Mammary epithelial cell (primary cell): Measurements from ENCODE around the gene TMEM94.

Source experiments
- EZH2 ChIP-seq: IDR thresholded peaks from 2 replicates; pipeline ENCODE4 v1.6.1; 2012; ENCODE audit warnings: low read length, inconsistent platforms, borderline replicate concordance
- TF ChIP-seq, protein P1 (sequence below), 2 donors: IDR thresholded peaks in 1 of 2; conservative IDR thresholded peaks in 1 of 2; 2 replicates each; pipeline ENCODE4 v1.5.1; 2011 to 2012; ENCODE audit warnings: inconsistent platforms in 2 of 2, low read length in 2 of 2, mild to moderate bottlenecking in 2 of 2, control low read depth in 1 of 2, low read depth in 1 of 2; ENCODE audit not compliant: insufficient read depth in 1 of 2; ENCODE audit errors: extremely low read depth in 1 of 2

- TF ChIP-seq, protein P1, sequence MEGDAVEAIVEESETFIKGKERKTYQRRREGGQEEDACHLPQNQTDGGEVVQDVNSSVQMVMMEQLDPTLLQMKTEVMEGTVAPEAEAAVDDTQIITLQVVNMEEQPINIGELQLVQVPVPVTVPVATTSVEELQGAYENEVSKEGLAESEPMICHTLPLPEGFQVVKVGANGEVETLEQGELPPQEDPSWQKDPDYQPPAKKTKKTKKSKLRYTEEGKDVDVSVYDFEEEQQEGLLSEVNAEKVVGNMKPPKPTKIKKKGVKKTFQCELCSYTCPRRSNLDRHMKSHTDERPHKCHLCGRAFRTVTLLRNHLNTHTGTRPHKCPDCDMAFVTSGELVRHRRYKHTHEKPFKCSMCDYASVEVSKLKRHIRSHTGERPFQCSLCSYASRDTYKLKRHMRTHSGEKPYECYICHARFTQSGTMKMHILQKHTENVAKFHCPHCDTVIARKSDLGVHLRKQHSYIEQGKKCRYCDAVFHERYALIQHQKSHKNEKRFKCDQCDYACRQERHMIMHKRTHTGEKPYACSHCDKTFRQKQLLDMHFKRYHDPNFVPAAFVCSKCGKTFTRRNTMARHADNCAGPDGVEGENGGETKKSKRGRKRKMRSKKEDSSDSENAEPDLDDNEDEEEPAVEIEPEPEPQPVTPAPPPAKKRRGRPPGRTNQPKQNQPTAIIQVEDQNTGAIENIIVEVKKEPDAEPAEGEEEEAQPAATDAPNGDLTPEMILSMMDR (conservative IDR thresholded peaks at IDR 0.05 in 1 of 2, IDR thresholded peaks at IDR 0.05 in 1 of 2; ENCODE audit: extremely low read depth in 1 of 2, insufficient read depth in 1 of 2, low read depth in 1 of 2, low read length in 2 of 2): no peak
- no peak for TF ChIP-seq EZH2
These were observed 11.1 kb upstream of the TMEM94 start for GRCh38 chr17:75445296-75445695.
